Lower lobe of right lung (tissue), 2 donors: Measurements from ENCODE around the gene TAS2R41. TPM values are rescaled to one million over a fixed set of nuclear protein-coding genes. Genes with fewer than 3 reads are reported as not detected.

Experiments
- ATAC-seq, 2 donors: fragments of 200-7000 bp; cut with Tn5 transposase; one replicate each; pipeline ENCODE4 v1.9.1; 2020 to 2022; ENCODE audit warnings: mild to moderate bottlenecking in 2 of 2, moderate library complexity in 2 of 2
- DNase-seq: peaks from one replicate; pipeline ENCODE4 v3.0.0-alpha.2; 2020
- H3K27ac ChIP-seq: fragments of 200-600 bp; one replicate; pipeline ENCODE4 v1.8.0; 2022
- H3K27me3 ChIP-seq: fragments of 200-600 bp; one replicate; pipeline ENCODE4 v1.8.0; 2022; ENCODE audit warnings: low read depth
- H3K36me3 ChIP-seq: fragments of 200-600 bp; one replicate; pipeline ENCODE4 v1.8.0; 2022; ENCODE audit warnings: mild to moderate bottlenecking
- H3K4me1 ChIP-seq: fragments of 200-600 bp; one replicate; pipeline ENCODE4 v1.8.0; 2022
- H3K4me3 ChIP-seq: fragments of 200-600 bp; one replicate; pipeline ENCODE4 v1.8.0; 2022; ENCODE audit warnings: mild to moderate bottlenecking
- H3K9me3 ChIP-seq: fragments of 200-600 bp; one replicate; pipeline ENCODE4 v1.8.0; 2022
- CTCF ChIP-seq: fragments of 200-600 bp; IDR thresholded peaks from one replicate; pipeline ENCODE4 v1.8.0; 2022; ENCODE audit warnings: antibody characterized with exemption, mild to moderate bottlenecking
- intact Hi-C: fragments of 100-400 bp; cut with DNase I; formaldehyde crosslinking; loops from one replicate; pipeline ENCODE4 v1.11.0; 2022
- total RNA-seq: library from RNA; stranded (reverse); fragmentation: NEBNext Ultra II Directional; extraction: Animal tissue kit (Norgen Biotek cat#: 25700); gene quantifications from one replicate; pipeline ENCODE4 v1.2.1, GENCODE V29; 2021
- donor health status: DM: no; HTN: yes; CAD: no; lungs with severe emphysema.

Gene TAS2R41
- total RNA-seq, 1 donor from 2014 or later, result not detected

- no peak for ATAC-seq
- no peaks in the 10 kb centered on the region for H3K36me3 ChIP-seq
- no peak for DNase-seq
- no peaks in the 10 kb centered on the region for H3K9me3 ChIP-seq
- H3K27me3 ChIP-seq, result no peaks in the 10 kb centered on the region
- no peak for TF ChIP-seq CTCF
- no peaks in the 10 kb centered on the region for H3K4me1 ChIP-seq
- intact Hi-C loops, result no loop called here
- no peak overlapping the region for H3K27ac ChIP-seq
- no peak overlapping the region for H3K4me3 ChIP-seq
Observed at GRCh38 chr7:143451122-143451521, 26.6 kb upstream of the TAS2R41 start.

- Histone ChIP-seq H3K9me3 (no peaks in the 10 kb centered on the region), H3K27me3 (no peaks in the 10 kb centered on the region), H3K4me3 (no peak overlapping the region), H3K4me1 (no peaks in the 10 kb centered on the region), H3K27ac (no peak overlapping the region), H3K36me3 (no peaks in the 10 kb centered on the region)
- TF ChIP-seq CTCF, result no peak
- no peak for ATAC-seq
- no peak for DNase-seq
- intact Hi-C loops, result no loop called here
Observed at GRCh38 chr7:143451746-143452145, 25.9 kb upstream of the TAS2R41 start.

- DNase-seq (no peak), ATAC-seq (no peak)
- Histone ChIP-seq H3K27me3 (no peaks in the 10 kb centered on the region), H3K4me1 (no peaks in the 10 kb centered on the region), H3K9me3 (no peaks in the 10 kb centered on the region), H3K4me3 (no peak overlapping the region), H3K27ac (no peak overlapping the region), H3K36me3 (no peaks in the 10 kb centered on the region)
- intact Hi-C loops, result no loop called here
- no peak for TF ChIP-seq CTCF
Observed at GRCh38 chr7:143452495-143452894, 25.2 kb upstream of the TAS2R41 start.

GRCh38 chr7:143454091-143454680 lies 23.5 kb upstream of the TAS2R41 start:
- Histone ChIP-seq H3K4me1 (no peaks in the 10 kb centered on the region), H3K27me3 (no peaks in the 10 kb centered on the region), H3K9me3 (no peaks in the 10 kb centered on the region), H3K4me3 (no peak overlapping the region), H3K27ac (no peak overlapping the region), H3K36me3 (no peaks in the 10 kb centered on the region)
- no peak for ATAC-seq
- DNase-seq, result no peak
- no peak for TF ChIP-seq CTCF
- intact Hi-C loops, result no loop called here

- intact Hi-C loops, result no loop called here
- Histone ChIP-seq H3K4me3 (no peak overlapping the region), H3K27ac (no peak overlapping the region), H3K9me3 (no peaks in the 10 kb centered on the region), H3K4me1 (no peaks in the 10 kb centered on the region), H3K27me3 (no peaks in the 10 kb centered on the region), H3K36me3 (no peaks in the 10 kb centered on the region)
- DNase-seq, result no peak
- no peak for TF ChIP-seq CTCF
- ATAC-seq, result no peak
Observed at GRCh38 chr7:143455491-143455890, 22.2 kb upstream of the TAS2R41 start.

- Histone ChIP-seq H3K4me3 (no peak overlapping the region), H3K27me3 (no peaks in the 10 kb centered on the region), H3K9me3 (no peaks in the 10 kb centered on the region), H3K27ac (no peak overlapping the region), H3K36me3 (no peaks in the 10 kb centered on the region), H3K4me1 (no peaks in the 10 kb centered on the region)
- TF ChIP-seq CTCF, result no peak
- no peak for DNase-seq
- no peak for ATAC-seq
- intact Hi-C loops, result no loop called here
Observed at GRCh38 chr7:143455942-143456341, 21.7 kb upstream of the TAS2R41 start.
